HEK293 (cell line): Measurements from ENCODE around the gene KXD1.

ENCODE experiments used
- ATF2 ChIP-seq: fragments of 450-650 bp; formaldehyde crosslinking; IDR thresholded peaks from 2 replicates; pipeline ENCODE4 v1.5.1; 2016; ENCODE audit warnings: missing biosample characterization, missing genetic modification characterization, low read depth
- CTCF ChIP-seq: fragments of 450-650 bp; formaldehyde crosslinking; IDR thresholded peaks from 2 replicates; pipeline ENCODE4 v1.5.1; 2016; ENCODE audit warnings: missing biosample characterization, missing genetic modification characterization
- KLF17 ChIP-seq: fragments of 450-650 bp; formaldehyde crosslinking; IDR thresholded peaks from 2 replicates; pipeline ENCODE4 v1.5.1; 2016; ENCODE audit warnings: missing biosample characterization, missing genetic modification characterization
- YY1 ChIP-seq: fragments of 450-650 bp; formaldehyde crosslinking; IDR thresholded peaks from 2 replicates; pipeline ENCODE4 v1.5.1; 2018; ENCODE audit warnings: missing biosample characterization, missing genetic modification characterization
- ZNF121 ChIP-seq: fragments of 450-650 bp; formaldehyde crosslinking; IDR thresholded peaks from 2 replicates; pipeline ENCODE4 v1.5.1; 2016; ENCODE audit warnings: missing biosample characterization, missing genetic modification characterization
- ZNF302 ChIP-seq: fragments of 450-650 bp; formaldehyde crosslinking; IDR thresholded peaks from 2 replicates; pipeline ENCODE4 v1.5.1; 2016; ENCODE audit warnings: missing biosample characterization, missing genetic modification characterization, low read depth
- ZNF660 ChIP-seq: fragments of 450-650 bp; IDR thresholded peaks from 2 replicates; pipeline ENCODE4 v1.5.1; 2018; ENCODE audit warnings: missing biosample characterization, mild to moderate bottlenecking, missing genetic modification characterization
- TF ChIP-seq, protein P1 (sequence below): fragments of 450-650 bp; formaldehyde crosslinking; IDR thresholded peaks from 2 replicates; pipeline ENCODE4 v1.5.1; 2016; ENCODE audit warnings: missing biosample characterization, missing genetic modification characterization

GRCh38 chr19:18608102-18608804 is 50.6 kb downstream of the KXD1 start:
- TF ChIP-seq CTCF (tag by site-specific recombination): no peak
- no peak for TF ChIP-seq YY1 (tag by site-specific recombination)
- no peak for TF ChIP-seq ZNF121
- TF ChIP-seq, protein P1, sequence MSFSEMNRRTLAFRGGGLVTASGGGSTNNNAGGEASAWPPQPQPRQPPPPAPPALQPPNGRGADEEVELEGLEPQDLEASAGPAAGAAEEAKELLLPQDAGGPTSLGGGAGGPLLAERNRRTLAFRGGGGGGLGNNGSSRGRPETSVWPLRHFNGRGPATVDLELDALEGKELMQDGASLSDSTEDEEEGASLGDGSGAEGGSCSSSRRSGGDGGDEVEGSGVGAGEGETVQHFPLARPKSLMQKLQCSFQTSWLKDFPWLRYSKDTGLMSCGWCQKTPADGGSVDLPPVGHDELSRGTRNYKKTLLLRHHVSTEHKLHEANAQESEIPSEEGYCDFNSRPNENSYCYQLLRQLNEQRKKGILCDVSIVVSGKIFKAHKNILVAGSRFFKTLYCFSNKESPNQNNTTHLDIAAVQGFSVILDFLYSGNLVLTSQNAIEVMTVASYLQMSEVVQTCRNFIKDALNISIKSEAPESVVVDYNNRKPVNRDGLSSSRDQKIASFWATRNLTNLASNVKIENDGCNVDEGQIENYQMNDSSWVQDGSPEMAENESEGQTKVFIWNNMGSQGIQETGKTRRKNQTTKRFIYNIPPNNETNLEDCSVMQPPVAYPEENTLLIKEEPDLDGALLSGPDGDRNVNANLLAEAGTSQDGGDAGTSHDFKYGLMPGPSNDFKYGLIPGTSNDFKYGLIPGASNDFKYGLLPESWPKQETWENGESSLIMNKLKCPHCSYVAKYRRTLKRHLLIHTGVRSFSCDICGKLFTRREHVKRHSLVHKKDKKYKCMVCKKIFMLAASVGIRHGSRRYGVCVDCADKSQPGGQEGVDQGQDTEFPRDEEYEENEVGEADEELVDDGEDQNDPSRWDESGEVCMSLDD (tag by site-specific recombination): no peak
- TF ChIP-seq ATF2 (tag by site-specific recombination): no peak
- TF ChIP-seq KLF17: no peak
- no peak for TF ChIP-seq ZNF302 (tag by site-specific recombination)
- TF ChIP-seq ZNF660 (tag by site-specific recombination): no peak
